HL-60 (cell line): ENCODE data around the gene CFAP54.

ENCODE experiments used
- DNase-seq, 2 experiments: peaks; one replicate each; pipeline ENCODE4 v3.0.0-alpha.2; 2010 to 2020; ENCODE audit warnings: low read depth in 1 of 2, low spot score in 1 of 2
- H3K27ac ChIP-seq: fragments of 250-450 bp; sonication (Bioruptor Pico); replicated peaks from 2 replicates; pipeline ENCODE4 v1.5.1; 2020; ENCODE audit warnings: mild to moderate bottlenecking, moderate library complexity
- H3K27me3 ChIP-seq: fragments of 250-450 bp; sonication (Bioruptor Pico); 2 replicates; pipeline ENCODE4 v1.5.1; 2021; ENCODE audit warnings: mild to moderate bottlenecking, moderate library complexity; ENCODE audit not compliant: insufficient read depth, poor library complexity, severe bottlenecking
- H3K4me3 ChIP-seq: replicated peaks from 2 replicates; pipeline ENCODE4 v1.5.1; 2011; ENCODE audit warnings: mild to moderate bottlenecking, control low read depth, low read length; ENCODE audit not compliant: insufficient read depth
- GABPA ChIP-seq: IDR thresholded peaks from 2 replicates; pipeline ENCODE4 v1.6.1; 2012; ENCODE audit warnings: low read depth
- POLR2AphosphoS5 ChIP-seq: IDR thresholded peaks from 2 replicates; pipeline ENCODE4 v1.6.1; 2012; ENCODE audit warnings: low read depth
- SPI1 ChIP-seq: IDR thresholded peaks from 2 replicates; pipeline ENCODE4 v1.6.1; 2012; ENCODE audit warnings: low read depth, mild to moderate bottlenecking, borderline replicate concordance
- TF ChIP-seq, protein P1 (sequence below): IDR thresholded peaks from one replicate; pipeline ENCODE4 v1.5.1; 2011; ENCODE audit warnings: low read length, control low read depth, inconsistent platforms; ENCODE audit not compliant: insufficient read depth
- TF ChIP-seq, protein P2 (sequence below): IDR thresholded peaks from 2 replicates; pipeline ENCODE4 v1.6.1; 2012; ENCODE audit warnings: low read depth; ENCODE audit not compliant: insufficient replicate concordance

CFAP54 gene

DNA sequence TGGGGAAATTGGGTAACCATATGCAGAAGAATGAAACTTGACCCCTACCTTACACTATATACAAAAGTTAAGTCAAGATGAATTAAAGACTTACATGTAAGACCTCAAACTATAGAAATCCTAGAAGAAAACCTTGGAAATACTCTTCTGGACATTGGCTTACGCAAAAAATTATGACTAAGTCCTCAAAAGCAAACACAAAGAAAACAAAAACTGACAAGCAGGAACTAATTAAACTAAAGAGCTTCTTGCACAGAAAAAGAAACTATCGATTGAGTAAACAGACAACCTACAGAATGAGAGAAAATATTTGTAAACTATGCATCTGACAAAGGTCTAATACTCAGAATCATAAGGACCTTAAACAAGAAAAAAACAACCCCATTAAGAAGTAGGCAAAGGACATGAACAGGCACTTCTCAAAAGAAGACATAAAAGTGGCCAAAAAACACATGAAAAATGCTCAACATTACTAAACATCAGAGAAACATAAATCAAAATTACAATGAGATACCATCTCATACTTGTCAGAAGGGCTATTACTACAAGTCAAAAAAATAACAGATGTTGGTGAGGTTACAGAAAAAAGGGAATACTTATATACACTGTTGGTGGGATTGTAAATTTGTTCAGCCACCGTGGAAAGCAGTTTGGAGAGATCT lies 37.0 kb upstream of the CFAP54 start:
- H3K4me3 ChIP-seq, result no peak overlapping the region
- H3K27ac ChIP-seq, result no peak overlapping the region
- no peak for DNase-seq
- H3K27me3 ChIP-seq, result no peaks in the 10 kb centered on the region
- TF ChIP-seq POLR2AphosphoS5 (no peak), GABPA (no peak)
- TF ChIP-seq, protein P1, sequence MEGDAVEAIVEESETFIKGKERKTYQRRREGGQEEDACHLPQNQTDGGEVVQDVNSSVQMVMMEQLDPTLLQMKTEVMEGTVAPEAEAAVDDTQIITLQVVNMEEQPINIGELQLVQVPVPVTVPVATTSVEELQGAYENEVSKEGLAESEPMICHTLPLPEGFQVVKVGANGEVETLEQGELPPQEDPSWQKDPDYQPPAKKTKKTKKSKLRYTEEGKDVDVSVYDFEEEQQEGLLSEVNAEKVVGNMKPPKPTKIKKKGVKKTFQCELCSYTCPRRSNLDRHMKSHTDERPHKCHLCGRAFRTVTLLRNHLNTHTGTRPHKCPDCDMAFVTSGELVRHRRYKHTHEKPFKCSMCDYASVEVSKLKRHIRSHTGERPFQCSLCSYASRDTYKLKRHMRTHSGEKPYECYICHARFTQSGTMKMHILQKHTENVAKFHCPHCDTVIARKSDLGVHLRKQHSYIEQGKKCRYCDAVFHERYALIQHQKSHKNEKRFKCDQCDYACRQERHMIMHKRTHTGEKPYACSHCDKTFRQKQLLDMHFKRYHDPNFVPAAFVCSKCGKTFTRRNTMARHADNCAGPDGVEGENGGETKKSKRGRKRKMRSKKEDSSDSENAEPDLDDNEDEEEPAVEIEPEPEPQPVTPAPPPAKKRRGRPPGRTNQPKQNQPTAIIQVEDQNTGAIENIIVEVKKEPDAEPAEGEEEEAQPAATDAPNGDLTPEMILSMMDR, result no peak
- TF ChIP-seq, protein P2, sequence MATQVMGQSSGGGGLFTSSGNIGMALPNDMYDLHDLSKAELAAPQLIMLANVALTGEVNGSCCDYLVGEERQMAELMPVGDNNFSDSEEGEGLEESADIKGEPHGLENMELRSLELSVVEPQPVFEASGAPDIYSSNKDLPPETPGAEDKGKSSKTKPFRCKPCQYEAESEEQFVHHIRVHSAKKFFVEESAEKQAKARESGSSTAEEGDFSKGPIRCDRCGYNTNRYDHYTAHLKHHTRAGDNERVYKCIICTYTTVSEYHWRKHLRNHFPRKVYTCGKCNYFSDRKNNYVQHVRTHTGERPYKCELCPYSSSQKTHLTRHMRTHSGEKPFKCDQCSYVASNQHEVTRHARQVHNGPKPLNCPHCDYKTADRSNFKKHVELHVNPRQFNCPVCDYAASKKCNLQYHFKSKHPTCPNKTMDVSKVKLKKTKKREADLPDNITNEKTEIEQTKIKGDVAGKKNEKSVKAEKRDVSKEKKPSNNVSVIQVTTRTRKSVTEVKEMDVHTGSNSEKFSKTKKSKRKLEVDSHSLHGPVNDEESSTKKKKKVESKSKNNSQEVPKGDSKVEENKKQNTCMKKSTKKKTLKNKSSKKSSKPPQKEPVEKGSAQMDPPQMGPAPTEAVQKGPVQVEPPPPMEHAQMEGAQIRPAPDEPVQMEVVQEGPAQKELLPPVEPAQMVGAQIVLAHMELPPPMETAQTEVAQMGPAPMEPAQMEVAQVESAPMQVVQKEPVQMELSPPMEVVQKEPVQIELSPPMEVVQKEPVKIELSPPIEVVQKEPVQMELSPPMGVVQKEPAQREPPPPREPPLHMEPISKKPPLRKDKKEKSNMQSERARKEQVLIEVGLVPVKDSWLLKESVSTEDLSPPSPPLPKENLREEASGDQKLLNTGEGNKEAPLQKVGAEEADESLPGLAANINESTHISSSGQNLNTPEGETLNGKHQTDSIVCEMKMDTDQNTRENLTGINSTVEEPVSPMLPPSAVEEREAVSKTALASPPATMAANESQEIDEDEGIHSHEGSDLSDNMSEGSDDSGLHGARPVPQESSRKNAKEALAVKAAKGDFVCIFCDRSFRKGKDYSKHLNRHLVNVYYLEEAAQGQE, result no peak

DNA sequence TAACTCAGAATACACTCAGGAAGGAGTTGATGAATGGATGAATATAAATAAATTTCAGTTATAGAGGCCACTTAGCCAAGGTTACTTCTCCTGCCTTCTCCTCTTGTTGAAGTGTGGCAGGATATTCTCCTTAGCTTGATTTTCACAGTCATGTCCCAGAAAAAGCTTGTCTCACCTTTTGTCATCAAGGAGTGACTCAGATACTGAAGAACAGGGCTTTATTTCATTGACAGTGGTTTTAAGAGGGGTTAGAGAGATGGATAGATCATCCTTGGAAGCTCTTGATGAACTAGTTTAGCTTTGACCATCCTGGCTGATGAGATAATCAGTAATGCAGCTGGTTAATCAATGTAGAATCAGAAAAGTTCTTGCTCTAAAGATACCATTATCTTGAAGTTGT lies 35.0 kb upstream of the CFAP54 start:
- Histone ChIP-seq H3K27ac (no peak overlapping the region), H3K27me3 (no peaks in the 10 kb centered on the region), H3K4me3 (no peak overlapping the region)
- no peak for DNase-seq
- no peak for TF ChIP-seq POLR2AphosphoS5
- TF ChIP-seq GABPA, result no peak
- TF ChIP-seq, protein P1, result no peak

DNA sequence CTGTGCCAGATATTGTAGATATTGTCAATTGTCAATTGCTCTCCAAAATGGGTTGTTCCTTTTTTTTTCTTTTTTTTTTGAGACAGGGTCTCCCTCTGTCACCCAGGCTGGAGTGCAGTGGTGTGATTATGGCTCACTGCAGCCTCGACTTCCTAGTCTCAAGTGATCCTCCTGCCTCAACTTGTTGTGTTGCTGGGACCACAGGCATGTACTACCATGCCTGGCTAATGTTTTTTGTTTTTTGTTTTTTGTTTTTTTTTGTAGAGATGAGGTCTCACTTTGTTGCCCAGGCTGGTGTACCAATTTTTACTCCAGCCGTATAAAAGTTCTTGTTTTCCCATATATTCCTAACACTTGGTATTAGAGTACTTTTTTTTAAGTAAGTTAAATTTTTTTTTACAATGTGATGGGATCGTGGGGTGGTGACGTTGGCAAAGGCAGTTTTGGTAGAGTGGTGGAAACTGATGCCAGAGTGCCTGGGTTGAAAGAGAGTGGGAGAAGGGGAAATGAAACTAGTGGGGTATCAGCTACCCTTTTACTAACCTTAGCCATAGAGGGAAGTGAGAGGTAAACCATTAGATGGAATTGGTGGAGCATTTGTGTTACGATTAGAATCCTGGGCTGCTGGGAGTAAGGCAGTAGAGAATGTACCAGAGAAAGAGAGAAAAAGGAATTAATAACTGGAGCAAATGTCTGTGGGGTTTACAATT lies 33.0 kb upstream of the CFAP54 start:
- Histone ChIP-seq H3K27me3 (no peaks in the 10 kb centered on the region), H3K4me3 (no peak overlapping the region), H3K27ac (no peak overlapping the region)
- DNase-seq, result no peak
- TF ChIP-seq SPI1 (no peak), POLR2AphosphoS5 (no peak), GABPA (no peak)
- TF ChIP-seq, protein P2, result no peak
- TF ChIP-seq, protein P1, result no peak
